GM23338 (cell line): ENCODE results near the gene GNB1. TPM values are rescaled to one million over a fixed set of nuclear protein-coding genes. Genes with fewer than 3 reads are reported as not detected.

Experiments used
- ATAC-seq: fragments of 200-7000 bp; cut with Tn5 transposase; 3 replicates; pipeline ENCODE4 v1.9.1; 2020
- DNase-seq: peaks from one replicate; pipeline ENCODE4 v3.0.0-alpha.2; 2015; ENCODE audit warnings: low spot score
- H2AFZ ChIP-seq: fragments of 200-600 bp; sonication (generic); 2 replicates; pipeline ENCODE4 v1.8.0; 2016; ENCODE audit warnings: antibody characterized with exemption, mild to moderate bottlenecking, moderate library complexity
- H3F3A ChIP-seq: fragments of 200-600 bp; sonication (generic); replicated peaks from 2 replicates; pipeline ENCODE4 v1.8.0; 2017; ENCODE audit warnings: antibody characterized with exemption, mixed run types, low read depth
- H3K27ac ChIP-seq: fragments of 200-600 bp; sonication (generic); 2 replicates; pipeline ENCODE4 v1.6.1; 2016; ENCODE audit warnings: low read depth
- H3K27me3 ChIP-seq: fragments of 200-600 bp; sonication (generic); 2 replicates; pipeline ENCODE4 v1.8.0; 2016; ENCODE audit warnings: mild to moderate bottlenecking, mixed run types, moderate library complexity; ENCODE audit not compliant: insufficient read depth
- H3K36me3 ChIP-seq: fragments of 200-600 bp; sonication (generic); 2 replicates; pipeline ENCODE4 v1.8.0; 2016; ENCODE audit warnings: mild to moderate bottlenecking; ENCODE audit not compliant: insufficient read depth
- H3K4me1 ChIP-seq: fragments of 200-600 bp; sonication (generic); 2 replicates; pipeline ENCODE4 v1.8.0; 2016; ENCODE audit warnings: mild to moderate bottlenecking, moderate library complexity; ENCODE audit not compliant: insufficient read depth
- H3K4me2 ChIP-seq: fragments of 200-600 bp; sonication (generic); 2 replicates; pipeline ENCODE4 v1.7.1; 2017; ENCODE audit warnings: mixed run types
- H3K4me3 ChIP-seq: fragments of 200-600 bp; sonication (generic); 2 replicates; pipeline ENCODE4 v1.6.1; 2016; ENCODE audit warnings: mixed run types
- H3K79me2 ChIP-seq: fragments of 200-600 bp; sonication (generic); replicated peaks from 2 replicates; pipeline ENCODE4 v1.8.0; 2017; ENCODE audit warnings: mild to moderate bottlenecking; ENCODE audit not compliant: insufficient read depth
- H3K9me2 ChIP-seq: fragments of 200-600 bp; sonication (generic); 2 replicates; pipeline ENCODE4 v1.8.0; 2017; ENCODE audit not compliant: insufficient read depth
- H4K20me1 ChIP-seq: fragments of 200-600 bp; sonication (generic); replicated peaks from 2 replicates; pipeline ENCODE4 v1.8.0; 2017; ENCODE audit warnings: mild to moderate bottlenecking; ENCODE audit not compliant: insufficient read depth
- H3K27ac Mint-ChIP-seq: 2 replicates; pipeline ENCODE4 v1.8.0; 2020; ENCODE audit warnings: inconsistent platforms, mild to moderate bottlenecking, moderate library complexity, mixed read lengths
- H3K27me3 Mint-ChIP-seq: 3 replicates; pipeline ENCODE4 v1.8.0; 2022; ENCODE audit warnings: low read depth, mild to moderate bottlenecking, moderate library complexity, mixed read lengths, inconsistent platforms; ENCODE audit not compliant: insufficient read depth, poor library complexity
- H3K36me3 Mint-ChIP-seq: 3 replicates; pipeline ENCODE4 v1.8.0; 2021; ENCODE audit warnings: low read depth, mild to moderate bottlenecking, inconsistent platforms, moderate library complexity, mixed read lengths
- H3K4me1 Mint-ChIP-seq: 3 replicates; pipeline ENCODE4 v1.8.0; 2020; ENCODE audit warnings: mild to moderate bottlenecking, inconsistent platforms, mixed read lengths
- H3K4me3 Mint-ChIP-seq: 3 replicates; pipeline ENCODE4 v1.8.0; 2021; ENCODE audit warnings: moderate library complexity, mild to moderate bottlenecking, inconsistent platforms, mixed read lengths
- H3K9me3 Mint-ChIP-seq: 3 replicates; pipeline ENCODE4 v1.8.0; 2020; ENCODE audit warnings: moderate library complexity, mild to moderate bottlenecking, inconsistent platforms, mixed read lengths
- CREB1 ChIP-seq: fragments of 250-450 bp; sonication (Bioruptor Pico); IDR thresholded peaks from 2 replicates; pipeline ENCODE4 v1.5.0; 2020; ENCODE audit warnings: low read depth, mild to moderate bottlenecking, moderate library complexity
- CTCF ChIP-seq, 2 experiments: fragments of 200-600 bp in 1 of 2; sonication (generic) in 1 of 2; conservative IDR thresholded peaks; 2 replicates each; pipeline versions ENCODE4 v1.5.1 to v1.6.1; 2016 to 2017; ENCODE audit warnings: antibody characterized with exemption in 2 of 2, low read depth in 2 of 2, mild to moderate bottlenecking in 2 of 2, moderate library complexity in 1 of 2
- ETS1 ChIP-seq: IDR thresholded peaks from 2 replicates; pipeline ENCODE4 v1.6.1; 2016; ENCODE audit warnings: antibody characterized with exemption
- EZH2 ChIP-seq: fragments of 200-600 bp; sonication (generic); IDR thresholded peaks from one replicate; pipeline ENCODE4 v1.8.0; 2017; ENCODE audit warnings: antibody characterized with exemption, mild to moderate bottlenecking, low read depth; ENCODE audit not compliant: unreplicated experiment
- EZH2phosphoT487 ChIP-seq: fragments of 200-600 bp; sonication (generic); IDR thresholded peaks from one replicate; pipeline ENCODE4 v1.8.1; 2018; ENCODE audit warnings: antibody characterized with exemption; ENCODE audit not compliant: unreplicated experiment
- JUNB ChIP-seq: IDR thresholded peaks from one replicate; pipeline ENCODE4 v1.6.1; 2016; ENCODE audit warnings: antibody characterized with exemption; ENCODE audit not compliant: unreplicated experiment
- NANOG ChIP-seq: IDR thresholded peaks from 2 replicates; pipeline ENCODE4 v1.6.1; 2016; ENCODE audit warnings: antibody characterized with exemption, borderline replicate concordance
- POLR2AphosphoS5 ChIP-seq: IDR thresholded peaks from 2 replicates; pipeline ENCODE4 v1.6.1; 2016; ENCODE audit warnings: antibody characterized with exemption, low read depth
- STAT1 ChIP-seq: IDR thresholded peaks from one replicate; pipeline ENCODE4 v1.6.1; 2016; ENCODE audit warnings: antibody characterized with exemption; ENCODE audit not compliant: unreplicated experiment
- ZNF114 ChIP-seq: fragments of 250-450 bp; sonication (Bioruptor Pico); IDR thresholded peaks from 2 replicates; pipeline ENCODE4 v1.5.0; 2020; ENCODE audit warnings: mild to moderate bottlenecking, moderate library complexity
- ZNF331 ChIP-seq: fragments of 250-450 bp; sonication (Bioruptor Pico); IDR thresholded peaks from 2 replicates; pipeline ENCODE4 v1.5.0; 2020; ENCODE audit warnings: low read depth, mild to moderate bottlenecking, moderate library complexity
- ZNF462 ChIP-seq: fragments of 250-450 bp; sonication (Bioruptor Pico); IDR thresholded peaks from 2 replicates; pipeline ENCODE4 v1.5.0; 2020; ENCODE audit warnings: mild to moderate bottlenecking, moderate library complexity
- polyA plus RNA-seq: library from polyadenylated mRNA; unstranded; fragments of >200 nt; fragmentation: Nextera tagmentation; extraction: Ambion mirVana; gene quantifications from 2 replicates; pipeline ENCODE4 v1.2.1, GENCODE V29; 2016
- total RNA-seq: library from RNA; depleted of rRNA; stranded (reverse); fragments of >200 nt; shearing (Covaris generic); gene quantifications from 2 replicates; pipeline ENCODE4 v1.2.3, GENCODE V29; 2014
- TF ChIP-seq, protein P1 (sequence below): IDR thresholded peaks from one replicate; pipeline ENCODE4 v1.6.1; 2018; ENCODE audit warnings: antibody characterized with exemption; ENCODE audit not compliant: unreplicated experiment

The GNB1 gene
- total and polyA plus RNA-seq, 2 experiments from 2014 or later: 65.4 to 138 TPM

DNA sequence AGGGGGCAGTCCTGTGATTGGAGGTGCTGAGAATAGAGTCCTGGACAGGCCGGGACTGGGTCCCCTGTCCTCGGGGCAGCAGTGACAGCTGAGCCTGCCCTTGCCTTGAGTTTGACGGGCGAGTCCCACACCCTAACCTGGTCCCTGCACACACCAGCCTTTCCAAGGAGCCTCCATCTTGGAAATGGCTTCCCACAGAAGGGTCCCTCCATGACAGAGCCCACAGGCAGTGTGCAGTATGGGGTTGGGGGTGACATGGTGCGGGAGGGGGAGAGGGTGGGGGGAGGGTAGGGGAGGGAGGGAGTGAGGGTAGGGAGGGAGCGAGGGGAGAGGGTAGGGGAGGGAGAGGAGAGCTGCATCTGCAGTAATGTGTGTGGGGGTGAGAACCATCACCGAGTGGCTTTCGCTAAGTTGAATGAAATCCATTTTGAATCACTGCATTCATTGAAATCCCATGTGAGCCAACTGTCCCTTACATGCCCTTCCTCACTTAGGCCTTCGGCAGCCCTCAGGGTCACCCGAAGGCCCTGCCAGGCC lies 38.3 kb upstream of the GNB1 start:
- TF ChIP-seq ZNF114 (CRISPR knock-in tag) (no peak), JUNB (no peak), ZNF331 (no peak), ETS1 (no peak), NANOG (no peak), CTCF (conservative IDR thresholded peaks at IDR 0.05; ENCODE audit: low read depth in 2 of 2) (no peak), STAT1 (no peak), EZH2phosphoT487 (no peak), POLR2AphosphoS5 (no peak), CREB1 (no peak), EZH2 (no peak), ZNF462 (CRISPR knock-in tag) (no peak)
- TF ChIP-seq, protein P1, sequence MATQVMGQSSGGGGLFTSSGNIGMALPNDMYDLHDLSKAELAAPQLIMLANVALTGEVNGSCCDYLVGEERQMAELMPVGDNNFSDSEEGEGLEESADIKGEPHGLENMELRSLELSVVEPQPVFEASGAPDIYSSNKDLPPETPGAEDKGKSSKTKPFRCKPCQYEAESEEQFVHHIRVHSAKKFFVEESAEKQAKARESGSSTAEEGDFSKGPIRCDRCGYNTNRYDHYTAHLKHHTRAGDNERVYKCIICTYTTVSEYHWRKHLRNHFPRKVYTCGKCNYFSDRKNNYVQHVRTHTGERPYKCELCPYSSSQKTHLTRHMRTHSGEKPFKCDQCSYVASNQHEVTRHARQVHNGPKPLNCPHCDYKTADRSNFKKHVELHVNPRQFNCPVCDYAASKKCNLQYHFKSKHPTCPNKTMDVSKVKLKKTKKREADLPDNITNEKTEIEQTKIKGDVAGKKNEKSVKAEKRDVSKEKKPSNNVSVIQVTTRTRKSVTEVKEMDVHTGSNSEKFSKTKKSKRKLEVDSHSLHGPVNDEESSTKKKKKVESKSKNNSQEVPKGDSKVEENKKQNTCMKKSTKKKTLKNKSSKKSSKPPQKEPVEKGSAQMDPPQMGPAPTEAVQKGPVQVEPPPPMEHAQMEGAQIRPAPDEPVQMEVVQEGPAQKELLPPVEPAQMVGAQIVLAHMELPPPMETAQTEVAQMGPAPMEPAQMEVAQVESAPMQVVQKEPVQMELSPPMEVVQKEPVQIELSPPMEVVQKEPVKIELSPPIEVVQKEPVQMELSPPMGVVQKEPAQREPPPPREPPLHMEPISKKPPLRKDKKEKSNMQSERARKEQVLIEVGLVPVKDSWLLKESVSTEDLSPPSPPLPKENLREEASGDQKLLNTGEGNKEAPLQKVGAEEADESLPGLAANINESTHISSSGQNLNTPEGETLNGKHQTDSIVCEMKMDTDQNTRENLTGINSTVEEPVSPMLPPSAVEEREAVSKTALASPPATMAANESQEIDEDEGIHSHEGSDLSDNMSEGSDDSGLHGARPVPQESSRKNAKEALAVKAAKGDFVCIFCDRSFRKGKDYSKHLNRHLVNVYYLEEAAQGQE: no peak
- Histone ChIP-seq H3K36me3 (no peaks in the 10 kb centered on the region), H2AFZ (peak overlapping the region; percentile 74), H3K79me2 (no peaks in the 10 kb centered on the region), H3K27me3 (no peaks in the 10 kb centered on the region), H3F3A (0 out of 2 replicates have a peak, but pooled peaks cover 10% of the 10 kb centered on the region), H3K4me1 (no peaks in the 10 kb centered on the region), H3K9me2 (0 out of 2 replicates have a peak, but pooled peaks cover 3% of the 10 kb centered on the region), H3K4me3 (no peak overlapping the region), H3K27ac (no peak overlapping the region), H3K4me2 (no peak overlapping the region), H4K20me1 (no peaks in the 10 kb centered on the region)
- H3K27me3 Mint-ChIP-seq: peaks cover 5% of the 10 kb centered on the region
- no peak; the same call in 2 of the 3 replicates for ATAC-seq
- no peak for DNase-seq
- H3K36me3 Mint-ChIP-seq: no peaks in the 10 kb centered on the region
- H3K4me3 Mint-ChIP-seq: no peak overlapping the region
- H3K27ac Mint-ChIP-seq: no peak overlapping the region
- no peaks in the 10 kb centered on the region for H3K4me1 Mint-ChIP-seq
- peaks cover 16% of the 10 kb centered on the region for H3K9me3 Mint-ChIP-seq
